GM21786 (cell line): ENCODE results near the gene LAMB3.

ENCODE experiments used
- ATAC-seq: cut with Tn5 transposase; IDR thresholded peaks from one replicate; pipeline ENCODE4 v1.9.1; 2021; ENCODE audit not compliant: unreplicated experiment

Gene LAMB3

DNA sequence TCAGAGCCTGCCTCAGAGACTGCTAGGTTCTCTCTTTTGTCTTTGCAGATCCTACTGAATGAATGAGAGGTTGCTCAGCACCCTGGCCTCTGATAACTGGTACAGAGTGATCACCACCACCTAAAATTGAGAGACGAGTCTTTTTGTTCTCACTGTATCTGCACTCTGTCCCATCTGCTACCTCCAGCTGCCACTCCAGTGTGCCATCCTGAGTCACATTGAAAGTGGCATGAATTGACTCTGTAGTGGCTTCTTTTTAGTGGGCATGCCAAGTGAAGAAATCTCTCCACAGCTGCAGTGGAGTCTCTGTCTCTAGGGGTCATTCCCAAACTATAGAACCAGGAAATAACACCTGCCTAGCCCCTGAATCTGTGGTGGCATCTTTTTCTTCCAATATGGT lies 54.0 kb downstream of the LAMB3 start:
- no peak for ATAC-seq

DNA sequence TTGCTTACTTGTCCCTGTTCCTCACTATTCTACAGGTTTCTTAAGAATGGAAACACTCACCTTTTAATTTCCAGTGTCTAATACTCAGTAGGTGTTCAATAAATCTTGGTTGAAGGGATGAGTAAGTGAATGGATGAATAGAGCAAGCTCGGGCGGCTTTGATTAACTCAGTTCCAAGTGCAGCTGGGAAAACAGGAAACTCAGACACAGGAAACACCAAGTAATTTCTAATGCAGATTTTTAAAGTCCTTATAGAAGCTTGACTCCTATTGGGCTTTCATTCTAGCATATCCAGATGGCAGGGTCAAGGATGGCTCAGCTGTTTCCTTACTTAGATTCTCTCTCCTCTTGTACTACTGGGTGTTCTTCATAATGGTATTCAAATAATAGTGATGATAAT lies 54.7 kb downstream of the LAMB3 start:
- ATAC-seq: no peak

DNA sequence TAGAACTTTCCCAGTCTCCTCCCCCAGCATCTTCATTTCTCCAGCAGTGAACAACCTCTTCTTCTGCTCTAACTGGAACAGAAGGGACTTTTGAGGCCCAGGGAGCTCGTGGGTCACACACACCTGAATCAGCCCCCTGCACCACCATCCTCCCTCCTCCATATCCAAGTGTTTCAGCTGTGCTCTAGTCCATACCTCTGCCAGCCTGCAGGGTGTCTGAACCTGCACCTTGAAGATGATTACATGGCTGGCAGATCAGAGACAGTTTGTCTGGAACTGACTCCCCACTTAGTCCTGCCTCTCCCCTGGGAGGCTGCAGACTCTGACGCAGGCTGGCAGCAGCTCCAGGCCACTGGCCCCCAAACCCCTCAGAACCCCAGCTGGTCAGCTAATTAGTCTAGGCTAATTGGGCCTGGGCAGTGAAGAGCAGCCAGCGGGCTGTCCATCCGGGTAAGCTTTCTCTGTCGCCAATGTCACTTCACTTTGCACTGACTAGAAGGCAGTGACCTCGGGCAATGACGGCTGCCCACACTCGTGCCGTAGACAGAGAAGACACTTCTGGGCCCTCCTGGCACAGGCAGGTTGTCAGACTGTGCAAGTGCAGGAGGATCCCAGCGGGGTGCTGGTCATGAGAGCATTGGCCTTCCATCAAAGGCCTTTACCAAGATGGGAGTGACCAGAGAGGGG lies 56.5 kb downstream of the LAMB3 start:
- ATAC-seq: no peak

- ATAC-seq: no peak
Measured at GRCh38 chr1:209595028-209595427, 57.2 kb downstream of the LAMB3 start.

GRCh38 chr1:209594440-209594839 lies 57.8 kb downstream of the LAMB3 start:
- no peak for ATAC-seq

DNA sequence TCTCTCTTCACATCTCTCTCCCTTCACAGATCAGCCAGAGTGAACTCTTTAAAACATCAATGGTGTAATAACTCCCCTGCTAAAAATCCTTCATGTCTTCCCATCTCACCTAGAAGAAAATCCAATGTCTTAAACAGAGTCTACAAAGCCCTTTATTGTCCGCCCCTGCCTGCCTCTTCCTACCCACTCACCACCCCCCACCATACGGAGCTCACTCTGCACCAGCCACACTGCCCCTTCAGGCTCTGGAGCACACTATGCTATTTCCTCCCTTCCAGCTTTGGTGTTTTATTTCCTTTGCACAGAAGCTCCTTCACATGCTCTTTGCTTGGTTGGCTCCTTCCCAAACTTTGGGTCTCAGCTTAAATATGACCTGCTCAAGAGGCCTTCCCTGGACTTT lies 58.5 kb downstream of the LAMB3 start:
- ATAC-seq: no peak

DNA sequence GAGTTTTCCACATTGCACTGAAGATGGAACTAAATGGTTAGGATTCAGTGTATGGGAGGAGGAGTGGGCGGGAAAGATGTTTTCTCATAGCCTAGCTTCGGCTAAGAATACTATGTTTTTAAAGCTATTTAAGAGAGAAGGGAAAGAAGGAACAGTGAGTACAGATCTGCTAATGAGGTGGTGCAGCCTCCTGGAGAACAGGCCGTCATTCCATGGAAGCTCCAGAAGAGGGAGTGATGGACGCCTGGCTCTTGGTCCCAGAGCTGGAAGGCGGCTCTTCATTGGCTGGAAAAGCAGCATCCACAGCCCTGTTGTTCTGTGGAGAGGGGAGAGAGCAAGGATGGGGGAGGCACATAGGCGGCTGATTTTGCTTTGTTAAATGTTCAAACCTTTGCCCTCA lies 61.8 kb downstream of the LAMB3 start:
- ATAC-seq: no peak

DNA sequence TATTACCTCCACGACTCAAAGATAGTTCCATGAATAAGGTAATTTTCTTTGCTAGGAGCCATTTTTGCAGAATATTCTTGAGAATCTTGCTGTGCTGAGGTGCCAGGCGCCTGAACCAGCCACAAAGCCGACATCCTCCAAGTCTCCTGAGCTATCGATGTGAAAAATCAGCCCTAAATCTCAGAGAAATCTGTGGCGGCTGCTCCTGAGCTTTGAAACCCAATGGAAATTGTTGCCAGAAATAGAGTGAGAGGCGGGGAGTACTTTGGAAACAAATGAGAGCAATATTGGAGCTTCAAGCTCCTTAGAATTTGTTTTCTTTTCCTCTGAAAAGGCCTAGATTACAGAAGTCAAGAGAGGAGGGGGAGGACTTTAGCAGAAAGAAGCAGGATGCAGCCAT lies 62.4 kb downstream of the LAMB3 start:
- ATAC-seq: no peak

- ATAC-seq: no peak
Measured at GRCh38 chr1:209589440-209589839, 62.8 kb downstream of the LAMB3 start.

DNA sequence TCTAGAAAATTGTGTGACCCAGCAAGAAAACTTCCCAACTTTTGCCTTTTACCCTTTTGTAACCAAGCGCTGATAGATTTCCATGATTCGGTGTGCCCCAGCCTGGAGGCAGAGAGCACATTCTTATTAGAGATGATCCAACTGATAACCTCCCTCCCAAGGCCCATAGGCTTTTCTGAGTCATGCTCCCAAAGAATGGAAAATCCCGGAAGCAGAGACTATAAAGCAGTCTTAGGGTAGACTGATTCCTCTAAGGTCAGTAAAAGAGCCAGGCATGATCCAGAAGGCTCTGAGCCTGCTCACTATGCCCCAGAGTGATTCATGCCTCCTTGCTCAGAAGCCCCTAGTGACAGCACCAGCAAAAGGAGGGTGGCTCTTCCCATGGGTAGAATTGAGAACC lies 64.4 kb downstream of the LAMB3 start:
- no peak for ATAC-seq

DNA sequence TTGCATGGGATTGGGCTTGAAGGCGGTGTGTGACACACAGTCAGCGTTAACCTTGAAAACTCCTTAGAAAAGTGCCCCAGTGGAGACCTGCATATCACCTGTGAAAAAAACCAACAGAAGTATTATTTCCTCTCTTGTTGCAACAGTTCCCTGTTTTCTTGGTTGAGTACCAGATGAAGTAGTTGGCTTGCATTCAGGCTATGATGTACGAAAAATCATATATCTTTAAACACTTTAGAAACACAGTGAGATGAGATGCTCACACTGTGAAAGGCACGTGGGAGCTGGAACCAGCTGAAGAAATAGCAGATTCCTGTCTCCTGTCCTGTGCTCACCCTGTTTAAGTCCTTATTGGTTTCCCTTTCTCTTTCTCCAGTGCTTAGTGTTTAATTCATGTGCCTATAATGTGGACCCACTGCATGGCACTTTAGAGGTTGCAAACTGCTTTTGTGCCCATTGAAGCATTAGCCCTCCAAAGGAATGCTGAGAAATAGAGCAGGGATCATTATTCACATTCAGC lies 65.9 kb downstream of the LAMB3 start:
- ATAC-seq: no peak

DNA sequence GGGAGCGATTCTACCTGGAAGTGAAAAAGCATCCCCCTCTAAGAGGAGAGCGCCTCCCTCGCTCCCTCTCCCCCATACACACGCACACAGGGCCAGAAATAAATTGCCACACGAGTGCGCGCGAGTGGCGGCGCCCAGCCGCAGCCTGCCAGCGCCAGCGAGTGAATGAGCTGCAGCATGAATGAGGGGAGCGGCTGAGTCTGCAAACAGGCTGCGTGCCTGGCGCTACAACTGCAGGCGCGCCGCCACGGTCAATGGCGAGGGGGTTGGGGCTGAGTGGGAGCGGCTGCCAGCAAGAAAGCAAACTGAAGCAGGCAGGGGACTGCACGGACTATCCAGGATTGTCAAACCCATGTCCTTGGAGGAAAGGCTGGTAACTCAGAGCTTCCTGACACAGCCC lies 66.6 kb downstream of the LAMB3 start:
- ATAC-seq: no peak

GRCh38 chr1:209585197-209585596 lies 67.0 kb downstream of the LAMB3 start:
- ATAC-seq: no peak

- no peak for ATAC-seq
Measured at GRCh38 chr1:209584231-209584672, 68.0 kb downstream of the LAMB3 start.

GRCh38 chr1:209583408-209583807 lies 68.8 kb downstream of the LAMB3 start, which contains the start of gene CAMK1G:
TSS of gene CAMK1G (plus strand) at chr1:209583714. CDS start at chr1:209594984, 11,270 bp downstream.
- ATAC-seq: no peak

DNA sequence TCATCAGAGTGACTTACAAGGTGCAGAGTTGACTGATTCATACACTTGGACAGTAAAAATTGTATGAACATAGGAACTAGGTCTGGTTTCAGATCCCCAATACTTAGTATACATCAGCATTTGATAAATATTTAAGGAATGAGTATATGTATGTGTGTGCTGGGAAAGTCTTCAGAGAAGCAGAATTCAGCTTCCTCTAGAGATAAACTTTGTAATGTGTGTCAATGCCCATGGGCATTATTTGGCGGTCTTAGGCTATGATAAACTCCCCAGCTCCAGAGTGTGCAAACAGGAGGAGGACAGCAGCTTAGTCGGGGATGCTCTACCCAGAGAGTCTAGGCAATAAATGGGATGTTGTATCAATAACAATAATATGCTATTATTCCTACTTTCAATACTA lies 71.6 kb downstream of the LAMB3 start:
- no peak for ATAC-seq

- no peak for ATAC-seq
Measured at GRCh38 chr1:209577346-209577745, 74.9 kb downstream of the LAMB3 start.

GRCh38 chr1:209576392-209577197 lies 75.6 kb downstream of the LAMB3 start:
- peak; percentile 85 for ATAC-seq

GRCh38 chr1:209570743-209571142 lies 81.5 kb downstream of the LAMB3 start:
- ATAC-seq: no peak

- ATAC-seq: no peak
Measured at GRCh38 chr1:209569455-209570207, 82.6 kb downstream of the LAMB3 start.

- ATAC-seq: no peak
Measured at GRCh38 chr1:209567698-209568175, 84.5 kb downstream of the LAMB3 start.
